GM13977 (cell line): ENCODE results near the gene CHN2.
"Not testable (repeated sequence)": the region's sequence is repeated elsewhere in the genome, so short reads cannot be mapped to it uniquely, and the experiment has no call there.

Source experiments
- DNase-seq: peaks from one replicate; pipeline ENCODE4 v3.0.0; 2012; ENCODE audit warnings: low spot score
- in situ Hi-C: fragments of 300-500 bp; cut with MboI; formaldehyde crosslinking; loops from one replicate; pipeline ENCODE4 v1.12.0; 2022; ENCODE audit warnings: low sequenced_read_pairs, low pct_unique_long_range_greater_than_20kb, mixed read lengths, inconsistent platforms; ENCODE audit not compliant: unreplicated experiment
- TF ChIP-seq, protein P1 (sequence below): IDR thresholded peaks from 2 replicates; pipeline ENCODE4 v1.5.1; 2012; ENCODE audit warnings: mild to moderate bottlenecking, control low read depth; ENCODE audit not compliant: insufficient read depth; ENCODE audit errors: extremely low read depth, missing control alignments

The CHN2 gene

DNA sequence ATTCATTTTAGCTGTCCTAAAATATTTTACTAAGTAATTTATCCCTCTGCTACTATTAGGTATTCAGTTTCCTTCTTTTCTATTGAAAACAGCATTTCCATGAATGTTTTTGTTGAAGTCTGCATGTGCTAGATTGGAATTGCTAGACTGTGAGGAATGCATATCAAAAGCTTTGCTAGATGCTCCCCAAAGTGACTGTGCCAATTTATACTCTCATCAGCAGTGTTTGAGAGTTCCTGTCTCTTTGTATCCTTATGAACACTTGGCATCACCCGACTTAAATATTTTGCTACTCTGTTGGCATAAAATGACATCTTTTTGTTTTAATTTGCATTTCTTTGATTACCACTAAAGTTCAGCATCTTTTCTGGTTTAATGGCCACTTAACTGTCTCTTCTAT, 324.0 kb downstream of the CHN2 start:
- TF ChIP-seq, protein P1, sequence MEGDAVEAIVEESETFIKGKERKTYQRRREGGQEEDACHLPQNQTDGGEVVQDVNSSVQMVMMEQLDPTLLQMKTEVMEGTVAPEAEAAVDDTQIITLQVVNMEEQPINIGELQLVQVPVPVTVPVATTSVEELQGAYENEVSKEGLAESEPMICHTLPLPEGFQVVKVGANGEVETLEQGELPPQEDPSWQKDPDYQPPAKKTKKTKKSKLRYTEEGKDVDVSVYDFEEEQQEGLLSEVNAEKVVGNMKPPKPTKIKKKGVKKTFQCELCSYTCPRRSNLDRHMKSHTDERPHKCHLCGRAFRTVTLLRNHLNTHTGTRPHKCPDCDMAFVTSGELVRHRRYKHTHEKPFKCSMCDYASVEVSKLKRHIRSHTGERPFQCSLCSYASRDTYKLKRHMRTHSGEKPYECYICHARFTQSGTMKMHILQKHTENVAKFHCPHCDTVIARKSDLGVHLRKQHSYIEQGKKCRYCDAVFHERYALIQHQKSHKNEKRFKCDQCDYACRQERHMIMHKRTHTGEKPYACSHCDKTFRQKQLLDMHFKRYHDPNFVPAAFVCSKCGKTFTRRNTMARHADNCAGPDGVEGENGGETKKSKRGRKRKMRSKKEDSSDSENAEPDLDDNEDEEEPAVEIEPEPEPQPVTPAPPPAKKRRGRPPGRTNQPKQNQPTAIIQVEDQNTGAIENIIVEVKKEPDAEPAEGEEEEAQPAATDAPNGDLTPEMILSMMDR = no peak
- in situ Hi-C loops = no loop called here
- DNase-seq = no peak

DNA sequence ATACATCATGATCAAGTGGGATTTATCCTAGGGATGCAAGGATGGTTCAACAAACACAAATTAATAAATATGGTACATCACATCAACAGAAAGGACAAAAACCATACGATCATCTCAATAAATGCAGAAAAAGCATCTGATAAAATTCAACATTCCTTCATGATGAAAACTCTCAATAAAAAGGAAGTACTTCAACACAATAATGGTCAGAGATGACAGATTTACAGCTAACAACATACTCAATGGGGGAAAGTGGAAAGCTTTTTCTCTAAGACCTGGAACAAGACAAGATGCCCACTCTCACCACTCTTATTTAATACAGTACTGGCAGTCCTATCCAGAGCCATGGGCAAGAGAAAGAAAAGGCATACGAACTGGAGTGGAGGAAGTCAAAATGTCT, 329.2 kb downstream of the CHN2 start:
- TF ChIP-seq, protein P1 = no peak
- no peak for DNase-seq
- in situ Hi-C loops = no loop called here

DNA sequence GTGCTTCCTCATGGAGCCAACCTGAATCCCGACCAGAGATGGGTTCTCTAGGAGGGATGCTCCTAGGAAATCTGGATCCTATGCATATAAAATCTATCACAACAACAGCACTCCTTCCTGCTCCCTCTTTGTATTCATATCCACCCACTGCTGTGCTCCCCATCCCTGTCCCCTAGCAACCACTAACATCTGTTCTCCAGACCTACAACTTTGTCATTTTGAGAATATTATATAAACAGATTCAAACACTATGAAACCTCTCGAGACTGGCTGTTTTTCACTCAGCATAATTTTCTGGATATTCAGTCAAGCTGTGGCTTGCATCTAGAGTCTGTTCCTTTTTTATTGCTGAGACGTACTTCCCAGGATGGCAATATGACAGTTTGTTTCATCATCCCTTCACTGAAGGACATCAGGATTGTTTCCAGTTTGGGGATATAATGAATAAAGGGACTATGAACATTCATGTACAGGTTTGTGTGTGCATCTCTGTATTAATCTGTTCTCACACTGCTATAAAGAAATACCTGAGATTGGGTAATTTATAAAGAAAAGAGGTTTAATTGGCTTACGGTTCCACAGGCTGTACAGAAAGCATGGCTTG, 333.0 kb downstream of the CHN2 start:
- no peak for DNase-seq
- in situ Hi-C loops = no loop called here
- TF ChIP-seq, protein P1 = no peak

DNA sequence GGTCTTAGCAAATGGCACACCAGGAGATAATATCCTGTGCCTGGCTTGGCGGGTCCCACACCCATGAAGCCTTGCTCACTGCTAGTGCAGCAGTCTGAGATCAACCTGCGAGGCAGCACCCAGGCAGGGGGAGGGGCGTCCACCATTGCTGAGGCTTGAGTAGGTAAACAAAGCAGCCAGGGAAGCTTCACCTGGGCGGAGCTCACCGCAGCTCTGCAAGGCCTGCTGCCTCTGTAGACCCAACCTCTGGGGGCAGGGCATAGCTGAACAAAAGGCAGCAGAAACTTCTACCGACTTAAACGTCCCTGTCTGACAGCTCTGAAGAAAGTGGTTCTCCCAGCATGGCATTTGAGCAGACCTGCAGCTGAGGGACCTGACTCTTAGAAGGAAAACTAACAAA, 334.0 kb downstream of the CHN2 start:
- in situ Hi-C loops, DNase-seq: not testable (repeated sequence)
